Measurements from ENCODE around the gene MATN3.
"Not testable (repeated sequence)": the region's sequence is repeated elsewhere in the genome, so short reads cannot be mapped to it uniquely, and the experiment has no call there.

The MATN3 gene, protein sequence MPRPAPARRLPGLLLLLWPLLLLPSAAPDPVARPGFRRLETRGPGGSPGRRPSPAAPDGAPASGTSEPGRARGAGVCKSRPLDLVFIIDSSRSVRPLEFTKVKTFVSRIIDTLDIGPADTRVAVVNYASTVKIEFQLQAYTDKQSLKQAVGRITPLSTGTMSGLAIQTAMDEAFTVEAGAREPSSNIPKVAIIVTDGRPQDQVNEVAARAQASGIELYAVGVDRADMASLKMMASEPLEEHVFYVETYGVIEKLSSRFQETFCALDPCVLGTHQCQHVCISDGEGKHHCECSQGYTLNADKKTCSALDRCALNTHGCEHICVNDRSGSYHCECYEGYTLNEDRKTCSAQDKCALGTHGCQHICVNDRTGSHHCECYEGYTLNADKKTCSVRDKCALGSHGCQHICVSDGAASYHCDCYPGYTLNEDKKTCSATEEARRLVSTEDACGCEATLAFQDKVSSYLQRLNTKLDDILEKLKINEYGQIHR

DNA sequence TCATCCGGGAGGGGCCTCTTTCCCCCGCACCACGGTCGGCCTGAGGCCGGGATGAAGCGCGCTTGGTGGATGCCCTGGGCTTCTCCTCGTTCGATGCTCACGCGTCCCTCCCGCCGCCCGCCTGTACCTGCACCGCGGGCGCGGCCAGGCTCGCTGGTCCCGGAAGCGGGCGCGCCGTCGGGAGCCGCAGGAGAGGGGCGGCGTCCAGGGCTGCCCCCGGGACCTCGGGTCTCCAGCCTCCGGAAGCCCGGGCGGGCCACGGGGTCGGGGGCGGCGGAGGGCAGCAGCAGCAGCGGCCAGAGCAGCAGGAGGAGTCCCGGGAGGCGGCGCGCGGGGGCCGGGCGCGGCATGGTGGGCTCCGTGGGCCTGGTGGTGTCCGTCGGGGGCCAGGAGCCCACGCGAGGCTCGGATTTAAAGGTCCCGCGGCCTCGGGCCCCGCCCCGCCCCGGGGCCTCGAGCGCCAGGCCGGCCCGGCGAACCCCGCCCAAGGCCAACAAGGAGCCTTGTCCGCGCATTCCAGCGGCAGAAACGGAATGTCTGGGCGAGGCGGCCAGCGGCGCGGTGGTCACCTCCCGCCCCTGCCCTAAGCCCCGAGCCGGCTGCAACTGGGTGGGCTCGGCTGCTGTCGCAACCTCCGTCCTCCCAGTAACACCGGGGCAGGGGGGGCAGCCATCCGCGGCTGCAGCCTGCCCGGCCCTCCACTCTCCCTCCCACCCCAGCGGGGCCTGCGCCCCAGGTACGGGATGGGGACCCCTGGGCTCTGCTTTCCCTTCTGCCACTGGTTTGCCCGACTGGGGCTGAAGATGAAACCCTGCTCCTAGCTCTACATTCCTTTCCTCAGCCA, at the start of gene MATN3:
MATN3 (minus strand) TSS at position 387 of the 844 bp plus-strand sequence; CDS start at position 350, 37 bp downstream.
- peak; percentile 7 for DNase-seq

DNA sequence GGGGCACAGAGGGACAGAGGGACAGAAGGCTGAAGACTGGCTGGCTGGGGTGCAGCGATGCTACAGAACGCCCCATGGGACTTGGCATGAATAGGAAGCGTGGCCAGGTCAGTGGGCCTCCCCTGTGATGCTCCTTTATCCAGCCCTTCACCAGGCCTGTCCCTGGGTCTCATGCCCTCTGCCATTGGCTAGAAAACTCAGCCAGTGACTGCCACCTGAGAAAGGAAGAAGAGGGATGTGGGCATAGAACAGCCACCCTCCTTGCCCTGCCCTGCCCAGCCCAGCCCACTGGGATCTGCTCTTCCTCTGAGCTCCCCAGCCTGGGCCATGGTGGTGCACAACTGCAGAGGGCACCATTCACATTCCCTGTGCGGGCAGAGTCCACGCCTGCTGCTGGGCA, 49.5 kb upstream of the MATN3 start:
- no peak for DNase-seq

DNA sequence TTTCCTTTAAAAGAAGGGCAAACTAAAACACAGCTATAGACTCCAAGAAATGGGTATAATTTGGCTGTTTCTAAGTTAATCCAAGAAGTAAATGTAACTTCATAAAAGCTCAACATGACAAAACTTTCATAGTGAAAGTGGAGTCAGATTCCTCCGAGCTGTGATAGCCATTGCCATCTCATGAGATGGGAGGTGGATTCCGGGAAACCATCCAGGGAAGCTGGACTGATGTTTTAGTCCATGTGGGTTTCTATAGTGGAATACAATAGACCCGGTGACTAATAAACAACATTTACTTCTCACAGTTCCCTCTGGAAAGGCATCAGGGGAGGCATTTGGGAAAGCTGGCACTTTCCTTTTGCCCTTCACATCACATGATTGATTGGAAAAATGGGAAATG, 49.0 kb upstream of the MATN3 start:
- DNase-seq = no peak

DNA sequence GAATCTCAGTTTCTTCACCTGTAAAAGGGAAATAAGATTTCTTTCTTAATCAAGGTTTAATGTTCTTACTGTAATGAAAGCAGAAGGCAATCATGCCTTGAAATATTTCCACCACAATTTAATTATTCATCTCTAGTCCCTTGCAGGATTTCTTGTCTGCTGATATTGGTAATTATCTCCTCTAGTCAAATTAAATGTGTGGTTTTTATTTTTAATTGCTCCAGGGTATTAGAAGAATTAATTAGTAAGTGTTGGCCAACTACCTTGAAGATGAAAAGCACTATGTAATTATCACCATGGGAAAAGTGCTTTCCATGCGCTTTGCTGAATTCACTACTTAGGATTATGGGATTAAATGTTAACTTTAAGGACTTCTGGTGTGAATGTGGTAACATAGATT, 47.6 kb upstream of the MATN3 start:
- no peak for DNase-seq

DNA sequence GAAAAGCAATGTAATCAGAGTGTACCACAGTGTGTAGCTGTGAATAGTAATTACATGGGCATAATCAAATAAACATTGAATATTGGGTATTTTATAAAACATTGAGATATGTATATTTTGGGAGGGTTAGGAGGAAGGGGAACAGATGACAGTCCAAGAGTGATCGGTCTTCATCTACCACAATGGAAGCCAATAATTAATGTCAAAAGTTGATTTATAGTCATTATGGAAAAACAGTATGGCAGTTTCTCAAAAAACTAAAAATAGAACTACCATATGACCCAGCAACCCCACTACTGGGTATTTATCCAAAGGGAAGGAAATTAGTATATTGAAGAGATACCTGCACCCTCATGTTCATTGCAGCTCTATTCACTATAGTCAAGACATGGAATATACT, 44.8 kb upstream of the MATN3 start:
- DNase-seq = no peak

DNA sequence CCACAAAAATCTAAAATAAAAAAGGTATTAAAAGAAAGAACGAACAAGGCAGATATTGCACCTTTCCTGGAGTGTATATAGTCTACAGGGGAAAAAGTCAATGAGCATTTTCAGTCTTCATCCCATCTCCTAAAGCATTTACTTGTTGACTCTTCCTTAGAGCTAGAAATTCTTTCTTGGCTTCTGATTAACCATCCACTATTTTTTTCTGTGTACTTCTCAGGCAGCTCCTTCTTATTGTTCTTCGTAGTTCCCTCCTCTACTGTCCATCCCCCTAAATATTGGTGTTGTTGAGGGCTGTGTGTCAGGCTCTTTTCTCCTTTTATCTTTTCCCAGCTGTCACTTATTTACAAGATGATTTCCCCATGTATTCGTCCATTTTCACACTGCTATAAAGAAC, 42.5 kb upstream of the MATN3 start:
- no peak for DNase-seq

DNA sequence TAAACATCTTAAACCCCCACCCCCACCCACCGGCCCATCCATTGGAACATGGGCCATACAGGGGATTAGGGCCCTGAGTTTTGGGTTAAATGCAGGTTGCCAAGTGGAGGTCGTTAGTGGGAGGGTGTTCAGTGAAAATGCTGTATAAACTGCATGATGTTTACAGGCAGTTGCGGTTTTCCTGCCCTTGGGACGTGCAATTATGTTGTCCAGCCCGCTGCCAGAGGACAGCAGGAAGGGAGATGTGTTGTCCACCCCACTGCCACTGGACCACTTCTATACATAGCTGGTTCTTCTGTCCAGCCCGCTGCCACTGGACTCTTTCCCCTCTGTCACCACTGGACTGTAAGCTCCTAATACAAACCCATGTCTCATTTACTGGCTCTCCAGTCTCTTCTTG, 41.7 kb upstream of the MATN3 start:
- DNase-seq = no peak

DNA sequence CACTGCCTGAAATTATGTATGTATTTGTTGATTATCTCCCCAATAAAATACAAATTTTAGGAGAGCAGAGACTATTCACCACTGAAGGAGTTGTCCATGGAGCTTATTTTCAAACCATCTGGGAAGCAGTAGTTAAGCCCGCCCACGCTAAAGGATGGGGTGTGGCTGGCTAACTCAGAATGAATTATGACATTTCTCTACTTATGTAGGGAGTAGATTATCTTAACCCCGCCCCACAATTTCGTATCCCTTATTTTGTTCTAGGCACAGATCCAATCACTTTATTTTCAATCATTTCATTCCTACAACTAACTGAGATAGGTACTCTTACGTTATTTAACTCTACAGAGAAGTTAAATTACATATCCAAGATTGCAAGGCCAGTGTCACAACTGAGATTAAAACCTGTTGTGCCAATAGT, 40.4 kb upstream of the MATN3 start:
- DNase-seq = peak; percentile 85

DNA sequence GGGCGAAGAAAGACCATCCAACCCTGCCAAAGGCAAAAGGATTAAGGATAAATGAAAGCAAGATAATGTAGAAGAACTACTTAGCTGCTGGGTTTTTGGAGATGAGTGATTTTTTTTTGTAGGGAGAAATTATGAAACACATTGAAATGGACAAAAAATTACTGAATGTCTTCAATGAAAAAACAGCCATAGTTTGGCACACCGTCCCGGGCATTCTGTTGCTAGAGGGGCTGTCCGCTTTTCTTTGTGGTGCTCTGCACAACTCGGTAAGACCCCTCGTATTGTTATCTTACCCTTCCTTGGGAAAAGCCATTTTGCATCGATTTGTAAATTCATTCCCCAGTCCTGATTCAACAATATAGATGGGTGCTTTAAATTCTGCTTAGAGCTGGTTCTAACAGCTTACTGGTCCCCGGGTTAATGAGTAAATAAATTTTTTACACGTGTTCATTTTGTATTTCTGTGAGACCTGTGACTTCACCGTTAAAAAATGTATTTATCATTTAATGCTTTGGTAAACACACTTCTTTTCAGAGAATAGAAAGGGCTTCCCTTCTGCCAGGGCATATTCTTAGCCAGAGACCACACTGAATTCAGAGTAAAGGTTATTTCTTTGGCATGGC, 39.9 kb upstream of the MATN3 start:
- DNase-seq = no peak

DNA sequence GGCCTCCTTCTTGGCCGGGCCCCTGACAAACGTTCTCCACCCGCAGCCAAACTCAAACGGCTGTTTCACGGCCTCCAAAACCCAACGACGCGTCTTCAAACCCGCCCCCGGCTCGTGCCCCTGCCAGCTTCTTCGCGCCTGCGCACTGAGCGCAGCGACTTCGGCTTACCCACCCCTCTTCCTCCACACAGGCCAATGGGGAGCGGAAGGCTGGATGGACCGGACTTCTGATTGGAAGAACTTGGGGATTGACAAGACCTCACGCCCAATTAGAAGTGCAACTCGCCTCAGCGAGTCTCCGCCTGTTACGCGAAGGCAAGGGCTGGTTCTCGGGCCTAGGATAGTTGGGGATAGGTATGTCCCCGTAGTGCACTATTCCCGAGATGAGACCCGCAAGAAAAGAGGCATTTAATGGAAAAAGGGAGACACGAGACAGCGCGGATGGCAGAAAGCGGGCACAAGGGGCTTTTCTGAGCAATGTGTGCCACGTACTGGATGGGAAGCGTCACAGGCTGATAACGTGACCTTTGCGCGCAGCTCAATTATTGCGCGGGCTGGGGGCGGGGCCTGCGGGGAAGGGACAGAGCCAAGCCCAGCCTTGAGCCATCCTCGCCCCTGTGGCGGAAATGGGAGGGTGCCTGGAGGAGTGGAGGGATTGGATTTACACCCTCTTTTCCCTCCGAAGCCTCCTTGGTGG, 39.2 kb upstream of the MATN3 start, which contains the start of gene LAPTM4A:
LAPTM4A (minus strand) TSS at position 97 of the 697 bp plus-strand sequence. CDS start 108 bp downstream, outside the sequence.
- DNase-seq = peak; percentile 95

DNA sequence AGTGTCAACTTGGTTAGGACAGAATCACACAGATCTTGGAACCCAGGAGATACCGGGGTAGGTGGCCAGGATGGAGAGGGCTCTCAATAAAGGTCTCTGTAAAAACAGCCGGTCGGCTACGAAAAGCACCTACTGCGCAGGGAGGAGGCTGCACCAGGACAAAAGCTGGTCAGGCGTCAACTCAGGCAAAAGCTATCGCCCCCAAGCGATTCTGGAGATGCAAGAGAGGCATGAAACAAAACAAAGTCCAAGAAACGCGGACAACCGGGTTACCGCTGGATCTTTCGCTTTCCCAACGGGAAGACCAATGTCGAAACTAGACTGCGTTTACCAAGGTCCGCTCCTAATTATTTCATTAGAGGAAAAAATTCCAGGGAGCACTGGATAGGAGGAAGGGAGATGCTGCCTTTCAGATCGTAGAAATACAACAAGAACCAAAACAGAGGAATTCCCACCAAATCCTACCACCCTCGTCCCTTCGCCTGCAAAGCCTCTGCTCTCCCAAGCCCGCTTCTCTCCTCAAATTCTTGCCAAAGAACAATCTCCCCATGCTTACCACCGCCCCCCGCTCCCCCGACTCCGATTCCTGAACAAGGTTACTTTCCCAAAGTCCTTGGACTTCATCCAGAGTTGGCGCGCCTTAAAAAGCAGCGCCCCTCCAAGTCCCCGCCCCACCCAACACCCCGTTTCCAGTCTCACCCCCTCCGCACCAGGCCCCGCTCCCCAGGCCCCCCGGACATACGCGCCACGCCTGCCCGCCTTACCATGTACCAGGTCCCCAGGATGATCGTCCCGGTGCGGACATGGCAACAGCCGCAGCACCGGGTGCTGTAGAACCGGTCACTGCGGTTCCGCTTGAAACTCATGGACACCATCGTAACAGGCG, 38.4 kb upstream of the MATN3 start:
- DNase-seq = peak; percentile 26

DNA sequence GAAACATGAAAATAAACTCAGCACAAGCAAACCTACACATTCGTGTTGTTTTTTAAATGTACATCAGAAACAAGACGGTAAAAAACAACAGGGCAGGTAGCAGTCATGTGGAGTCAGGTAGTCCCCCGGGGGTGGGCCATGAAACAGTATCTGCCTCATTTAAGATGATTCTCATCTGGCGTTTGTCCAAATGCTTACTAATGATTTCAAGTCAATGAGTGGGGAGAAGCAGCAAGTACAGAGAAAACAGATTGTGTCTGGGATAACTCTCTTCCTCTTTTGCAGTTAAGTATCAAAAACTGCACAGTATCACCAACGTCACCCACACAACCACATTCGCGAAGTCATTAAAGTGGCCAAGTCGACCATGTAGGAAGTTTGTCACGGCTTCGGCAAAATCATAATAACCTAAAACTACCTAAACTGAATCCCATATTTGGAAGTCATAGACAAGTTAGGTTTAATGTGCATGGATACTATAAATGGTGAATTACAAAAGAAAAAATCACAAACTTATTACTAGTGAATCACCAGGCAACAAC, 37.7 kb upstream of the MATN3 start:
- peak; percentile 33 for DNase-seq

DNA sequence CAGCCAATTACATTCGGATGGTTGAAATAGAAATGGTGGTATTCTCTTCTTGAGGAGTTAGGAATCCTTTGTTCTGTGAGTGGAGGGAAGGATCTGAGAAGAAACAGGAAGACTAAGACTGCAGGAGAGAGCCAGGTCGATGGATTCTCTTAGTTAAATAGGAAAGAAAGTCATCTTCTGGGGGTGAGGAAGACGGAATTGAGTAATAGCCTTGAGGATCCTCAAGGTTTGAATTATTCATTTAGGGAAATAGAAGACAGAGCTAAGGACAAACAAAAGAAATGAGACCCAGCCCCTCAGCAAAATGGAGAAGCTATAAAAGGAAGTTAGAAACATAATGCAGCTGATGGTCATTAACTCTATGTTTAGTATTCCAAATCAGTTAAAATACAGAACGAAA, 37.2 kb upstream of the MATN3 start:
- DNase-seq = no peak

DNA sequence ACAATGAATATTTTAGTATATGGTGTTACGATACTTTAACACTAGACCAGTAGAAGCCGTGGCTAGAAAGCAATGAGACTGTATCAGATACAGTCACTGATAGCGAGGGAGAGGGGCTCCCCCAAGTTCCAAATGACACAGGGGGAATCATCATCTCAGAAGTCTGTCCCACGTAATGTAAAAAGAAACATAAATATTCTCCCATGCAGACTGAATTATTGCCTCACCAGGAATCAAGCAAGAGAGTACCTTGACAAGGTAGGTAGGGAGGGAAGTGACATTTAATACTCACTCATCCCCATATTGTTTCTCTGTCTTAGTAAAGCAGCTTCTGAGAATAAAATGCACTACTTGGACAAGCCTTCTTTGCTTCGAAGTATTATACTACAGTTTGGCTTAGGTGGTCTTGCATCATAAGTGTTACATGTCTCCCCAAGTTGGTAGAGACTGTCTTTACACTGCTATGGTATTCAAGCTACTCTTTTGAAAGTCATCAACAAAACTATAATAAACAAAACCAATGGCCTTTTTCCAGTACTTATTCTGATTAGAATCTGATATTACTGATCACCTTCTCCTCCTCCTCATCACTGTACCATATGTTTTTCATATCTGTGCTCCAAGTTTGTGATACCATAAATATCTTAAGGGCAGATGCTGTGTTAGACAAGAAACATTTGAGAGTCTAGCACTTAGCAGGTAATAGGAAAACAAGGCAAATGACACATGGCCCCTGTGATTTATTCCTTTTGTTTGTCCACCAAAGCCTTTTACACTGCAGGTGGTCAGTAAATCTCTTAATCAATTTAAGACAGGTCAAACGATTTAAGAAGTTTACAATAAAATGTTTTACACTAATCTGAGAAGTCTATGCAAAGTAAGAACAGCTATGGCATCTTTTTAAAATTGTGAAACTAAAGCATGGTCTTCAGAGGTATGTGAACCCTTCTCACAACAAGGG, 36.3 kb upstream of the MATN3 start:
- no peak for DNase-seq

DNA sequence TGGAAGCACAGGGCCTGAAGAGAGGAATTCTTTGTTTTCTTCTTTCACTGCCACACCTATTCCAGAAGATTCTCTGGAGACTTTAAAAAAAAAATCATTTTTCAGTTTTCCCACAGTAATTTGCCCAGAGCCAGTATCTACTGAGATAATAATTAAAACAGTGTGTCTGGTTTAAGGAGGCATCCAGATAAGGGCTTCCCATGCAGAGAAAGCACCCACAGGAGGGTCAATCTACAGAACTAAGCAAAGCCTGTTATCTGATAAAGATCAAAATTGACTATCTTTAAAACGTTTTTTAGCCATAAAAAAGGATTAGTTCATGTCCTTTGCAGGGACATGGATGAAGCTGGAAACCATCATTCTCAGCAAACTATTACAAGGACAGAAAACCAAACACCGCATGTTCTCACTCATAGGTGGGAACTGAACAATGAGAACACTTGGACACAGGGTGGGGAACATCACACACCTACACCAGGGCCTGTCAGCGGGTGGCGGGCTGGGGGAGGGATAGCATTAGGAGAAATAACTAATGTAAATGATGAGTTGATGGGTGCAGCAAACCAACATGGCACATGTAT, 33.3 kb upstream of the MATN3 start:
- DNase-seq = not testable (repeated sequence)

DNA sequence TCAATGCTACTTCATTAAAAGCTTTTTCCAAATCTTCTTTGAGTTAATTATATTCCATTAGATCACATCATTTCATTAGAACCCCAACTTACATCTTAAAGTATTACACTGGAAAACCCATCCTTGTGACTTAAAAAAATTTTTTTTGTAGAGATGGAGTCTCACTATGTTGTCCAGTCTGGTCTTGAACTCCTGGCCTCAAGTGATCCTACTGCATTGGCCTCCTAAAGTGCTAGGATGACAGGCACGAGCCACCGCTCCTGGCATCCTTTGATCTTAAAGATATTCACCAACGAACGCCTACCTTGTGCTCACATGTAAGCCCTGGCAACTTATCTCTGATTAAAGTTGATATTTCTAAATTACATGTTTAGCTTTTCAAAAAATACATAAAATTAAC, 32.3 kb upstream of the MATN3 start:
- no peak for DNase-seq

DNA sequence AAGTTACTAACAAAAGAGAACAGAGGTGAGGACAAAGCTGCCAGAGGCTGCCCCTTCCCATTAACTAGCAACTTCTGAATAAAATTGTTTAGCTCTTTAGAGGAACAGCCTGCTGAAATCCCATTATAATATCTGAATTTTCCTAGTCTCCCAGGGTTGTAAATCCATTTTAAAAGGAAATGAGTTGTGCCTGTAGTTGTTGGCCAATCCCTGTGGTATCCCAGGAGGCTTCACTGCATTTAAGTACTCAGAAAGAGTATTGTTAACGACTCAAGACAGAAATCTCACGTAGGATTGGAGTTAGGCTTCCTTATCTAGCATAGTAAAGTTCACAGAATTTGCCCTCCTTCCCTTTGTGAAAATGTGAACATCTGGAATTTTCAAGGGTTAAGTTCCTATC, 30.1 kb upstream of the MATN3 start:
- DNase-seq = no peak

DNA sequence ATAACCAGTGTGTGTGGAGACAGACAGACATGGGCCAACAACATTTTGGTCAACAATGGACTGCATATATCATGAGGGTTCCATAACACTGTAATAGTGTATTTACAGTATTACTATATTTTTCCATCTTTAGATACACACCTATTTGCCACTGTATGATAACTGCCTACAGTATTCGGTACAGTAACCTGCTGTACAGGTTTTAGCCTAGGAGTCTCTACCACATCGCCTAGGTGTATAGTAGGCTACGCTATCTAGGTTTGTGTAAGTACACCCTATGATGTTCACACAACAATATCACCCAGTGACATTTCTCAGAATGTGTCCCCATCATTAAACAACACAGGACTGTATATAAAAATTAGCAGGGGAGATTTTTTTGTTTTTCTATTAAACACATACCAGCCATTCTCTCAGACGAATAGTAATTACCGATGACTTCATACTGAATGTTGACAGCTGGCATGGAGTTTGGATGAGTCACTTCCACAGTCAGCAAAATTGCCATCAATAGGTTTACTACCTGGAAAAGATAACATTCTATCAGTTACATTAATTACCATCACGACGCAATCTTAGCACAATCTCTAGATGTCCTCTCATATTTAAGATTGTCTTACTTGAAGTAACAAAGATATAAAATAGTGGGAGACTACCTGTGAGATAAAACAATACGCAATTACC, 28.2 kb upstream of the MATN3 start:
- DNase-seq = no peak

DNA sequence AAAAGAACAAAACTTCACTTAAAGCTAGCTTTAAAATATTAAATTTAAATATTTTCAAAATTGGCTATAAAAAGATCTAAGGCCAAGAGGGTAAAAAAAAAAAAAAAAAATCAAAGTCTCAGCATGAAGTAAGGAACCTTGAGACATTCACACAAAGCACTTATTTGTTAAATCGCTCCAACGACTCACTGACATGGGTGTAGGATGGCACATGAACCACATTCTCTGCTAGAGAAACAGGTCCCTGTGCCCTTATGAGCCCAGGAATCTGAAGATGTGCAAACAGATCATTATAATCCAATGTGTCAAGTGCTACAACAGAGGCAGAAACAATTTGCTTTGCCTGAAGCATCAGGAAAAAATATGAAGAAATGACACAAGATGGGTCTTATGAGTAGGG, 25.2 kb upstream of the MATN3 start:
- DNase-seq = no peak
